HG03095 (cell line): ENCODE results near the gene PFKL.

ENCODE experiments used
- ATAC-seq: cut with Tn5 transposase; IDR thresholded peaks from one replicate; pipeline ENCODE4 v1.9.1; 2021; ENCODE audit warnings: moderate library complexity; ENCODE audit not compliant: unreplicated experiment

The PFKL gene

DNA sequence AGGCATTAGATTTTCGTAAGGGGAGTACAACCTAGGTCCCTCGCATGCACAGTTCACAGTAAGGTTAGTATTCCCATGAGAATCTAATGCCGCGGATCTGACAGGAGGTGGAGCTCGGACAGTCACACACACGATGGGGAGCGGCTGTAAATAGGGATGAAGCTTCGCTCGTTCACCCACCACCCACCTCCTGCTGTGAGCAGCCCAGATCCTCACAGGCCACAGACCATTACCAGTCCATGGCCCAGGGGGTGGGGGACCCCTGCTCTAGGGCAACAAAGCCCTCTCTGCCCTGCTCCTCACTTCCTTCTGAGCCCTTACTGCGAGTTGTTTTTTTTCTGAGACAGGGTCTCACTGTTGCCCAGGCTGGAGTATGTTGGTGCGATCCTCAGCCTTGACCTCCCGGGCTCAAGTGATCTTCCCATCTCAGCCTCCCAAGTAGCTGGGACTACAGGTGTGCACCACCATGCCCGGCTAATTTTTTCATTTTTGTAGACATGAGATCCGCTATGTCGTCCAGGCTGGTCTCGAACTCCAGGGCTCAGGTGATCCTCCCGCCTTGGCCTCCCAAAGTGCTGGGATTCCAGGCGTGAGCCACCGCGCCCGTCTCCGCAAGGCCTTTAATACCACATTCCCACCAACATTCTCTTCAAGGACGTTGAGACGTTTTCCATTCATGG lies 74.9 kb downstream of the PFKL start:
- ATAC-seq = no peak

- no peak for ATAC-seq
Observed at GRCh38 chr21:44375281-44375651, 75.4 kb downstream of the PFKL start.

DNA sequence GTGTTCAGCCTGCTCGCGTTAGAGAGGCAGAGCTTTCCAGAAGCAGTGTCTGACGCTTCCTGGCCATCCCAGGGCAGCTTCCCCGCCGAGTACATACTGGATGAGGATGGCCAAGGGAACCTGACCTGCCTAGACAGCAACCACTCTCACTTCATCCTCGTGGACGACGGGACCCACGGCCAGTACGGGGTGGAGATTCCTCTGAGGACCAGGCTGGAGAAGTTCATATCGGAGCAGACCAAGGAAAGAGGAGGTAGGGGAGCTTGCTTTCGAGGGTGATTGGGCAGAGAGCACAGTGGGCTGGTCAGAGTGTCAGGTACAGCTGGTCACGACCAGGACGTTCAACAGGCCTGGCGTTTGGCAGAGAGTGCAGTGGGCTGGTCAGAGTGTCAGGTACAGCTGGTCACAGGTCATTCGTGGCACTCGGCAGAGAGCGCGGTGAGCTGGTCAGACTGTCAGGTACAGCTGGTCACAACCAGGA lies 75.9 kb downstream of the PFKL start:
- ATAC-seq = no peak

- ATAC-seq = no peak
Observed at GRCh38 chr21:44376606-44377005, 76.8 kb downstream of the PFKL start.
